T-cell (primary cell): ENCODE data around the gene ZCCHC14. TPM values are rescaled to one million over a fixed set of nuclear protein-coding genes. Genes with fewer than 3 reads are reported as not detected.

ENCODE experiments used
- ATAC-seq, 4 experiments: fragments of 200-7000 bp in 3 of 4; fragments of 150-1000 bp in 1 of 4; cut with Tn5 transposase; replicated peaks in 1 of 4; 1 replicate in 3 of 4; 2 replicates in 1 of 4; pipeline ENCODE4 v1.10.0; 2021; ENCODE audit warnings: moderate library complexity in 3 of 4, mild to moderate bottlenecking in 2 of 4, moderate number of reproducible peaks in 1 of 4
- CTCF ChIA-PET, 2 donors: fragments of 300-600 bp; sonication (Branson Sonifier 250); formaldehyde crosslinking; loops; one replicate each; lab custom pipeline; 2022; ENCODE audit warnings: antibody characterized with exemption in 2 of 2; lab: Charles Lee
- POLR2A ChIA-PET, 2 donors: fragments of 300-600 bp; sonication (Branson Sonifier 250); formaldehyde crosslinking; loops; one replicate each; lab custom pipeline; 2022; ENCODE audit warnings: antibody characterized with exemption in 2 of 2; lab: Charles Lee
- DNase-seq, 35 experiments: peaks; one replicate each; pipeline versions ENCODE4 v3.0.0 to v3.0.0-alpha.2; 2013 to 2023
- H3K27ac ChIP-seq: one replicate; pipeline ENCODE4 v1.5.1; 2013; ENCODE audit warnings: low read length
- H3K27me3 ChIP-seq, 2 experiments: replicated peaks in 1 of 2; 1 replicate in 1 of 2; 2 replicates in 1 of 2; pipeline versions ENCODE4 v1.6.1 to v1.7.0; 2013; ENCODE audit warnings: low read length in 1 of 2, mixed read lengths in 1 of 2; ENCODE audit not compliant: control insufficient read depth in 2 of 2, insufficient read depth in 2 of 2; ENCODE audit errors: extremely low read depth in 1 of 2
- H3K36me3 ChIP-seq, 2 donors: 1 replicate in 1 of 2; 2 replicates in 1 of 2; pipeline versions ENCODE4 v1.6.1 to v1.7.0; 2013; ENCODE audit warnings: low read length in 1 of 2; ENCODE audit not compliant: control insufficient read depth in 2 of 2, insufficient read depth in 1 of 2; ENCODE audit errors: extremely low read depth in 1 of 2
- H3K4me1 ChIP-seq, 2 experiments: 1 replicate in 1 of 2; 2 replicates in 1 of 2; pipeline versions ENCODE4 v1.6.1 to v1.7.0; 2013; ENCODE audit warnings: low read length in 2 of 2, mixed read lengths in 1 of 2; ENCODE audit not compliant: insufficient read depth in 2 of 2, control insufficient read depth in 1 of 2; ENCODE audit errors: extremely low read depth in 1 of 2
- H3K4me3 ChIP-seq, 2 donors: 1 replicate in 1 of 2; 2 replicates in 1 of 2; pipeline versions ENCODE4 v1.5.1 to v1.7.0; 2013; ENCODE audit warnings: mild to moderate bottlenecking in 2 of 2, low read length in 1 of 2, moderate library complexity in 1 of 2; ENCODE audit not compliant: control insufficient read depth in 1 of 2; ENCODE audit errors: extremely low read depth in 1 of 2
- H3K9me3 ChIP-seq: 2 replicates; pipeline ENCODE4 v1.7.0; 2013
- H3K27ac Mint-ChIP-seq, 2 donors: one replicate each; pipeline ENCODE4 v1.8.0; 2020 to 2021; ENCODE audit warnings: mild to moderate bottlenecking in 2 of 2, mixed read lengths in 2 of 2
- H3K27me3 Mint-ChIP-seq, 2 donors: one replicate each; pipeline ENCODE4 v1.8.0; 2021 to 2022; ENCODE audit warnings: mixed read lengths in 2 of 2
- H3K36me3 Mint-ChIP-seq: one replicate; pipeline ENCODE4 v1.8.0; 2021; ENCODE audit warnings: mixed read lengths
- H3K4me1 Mint-ChIP-seq, 3 donors: one replicate each; pipeline ENCODE4 v1.8.0; 2020 to 2022; ENCODE audit warnings: mixed read lengths in 3 of 3, mild to moderate bottlenecking in 1 of 3
- H3K4me3 Mint-ChIP-seq, 3 donors: one replicate each; pipeline ENCODE4 v1.8.0; 2020 to 2022; ENCODE audit warnings: mild to moderate bottlenecking in 3 of 3, mixed read lengths in 3 of 3, moderate library complexity in 3 of 3
- H3K9me3 Mint-ChIP-seq, 3 donors: one replicate each; pipeline ENCODE4 v1.8.0; 2020 to 2022; ENCODE audit warnings: mixed read lengths in 3 of 3
- WGBS: methylation state at CpG from one replicate; pipeline ENCODE4 v1.1.5; 2013; ENCODE audit warnings: missing lambda C conversion rate; ENCODE audit not compliant: insufficient coverage; 5-methylcytosine and 5-hydroxymethylcytosine counted together
- total RNA-seq, 35 experiments: library from RNA in 6 of 35; stranded (reverse) in 6 of 35; fragments of 120-200 nt in 1 of 35; gene quantifications; one replicate each; pipeline versions ENCODE4 v1.2.1 to v1.2.4 and lab custom pipeline; 2013 to 2026

Gene ZCCHC14
- total RNA-seq, 5 donors from 2014 or later (not counting 1 experiment from before 2014, with no cell fraction given), result 23.7 to 32.6 (median 27.3) TPM

GRCh38 chr16:87361916-87362619 lies 130.8 kb downstream of the ZCCHC14 start:
- H3K4me1 Mint-ChIP-seq, result peaks cover 19 to 28% (median 22%) of the 10 kb centered on the region in 3 donors
- Histone ChIP-seq H3K9me3 (no peaks in the 10 kb centered on the region), H3K4me1 (peaks cover 0 to 6% of the 10 kb centered on the region in 2 experiments), H3K36me3 (peaks cover 3 to 51% of the 10 kb centered on the region in 2 donors), H3K27me3 (no peaks in the 10 kb centered on the region), H3K27ac (no peak overlapping the region), H3K4me3 (no peak overlapping the region)
- H3K36me3 Mint-ChIP-seq, result peaks cover 40% of the 10 kb centered on the region
- no peaks in the 10 kb centered on the region for H3K9me3 Mint-ChIP-seq
- DNase-seq (no peak), ATAC-seq (no peak)
- H3K27ac Mint-ChIP-seq, result no peak overlapping the region
- CTCF ChIA-PET, result no interaction called here
- WGBS, result 100% methylated on average over 1 of the region's 8 CpGs
- POLR2A ChIA-PET, result no interaction called here
- H3K27me3 Mint-ChIP-seq, result no peaks in the 10 kb centered on the region
- no peak overlapping the region for H3K4me3 Mint-ChIP-seq

- Mint-ChIP-seq H3K36me3 (peaks cover 38% of the 10 kb centered on the region), H3K27ac (no peak overlapping the region), H3K27me3 (no peaks in the 10 kb centered on the region), H3K4me3 (no peak overlapping the region), H3K4me1 (peaks cover 14 to 23% (median 16%) of the 10 kb centered on the region in 3 donors), H3K9me3 (no peaks in the 10 kb centered on the region)
- ChIA-PET POLR2A (interaction anchor here in 1 of 2 donors (0.6 kb wide), 1 partner anchor 1850 kb away, joined by 4 read pairs; no protein-coding TSS in a partner anchor), CTCF (interaction anchor here in 1 of 2 donors (1.1 kb wide), 1 partner anchor 21 kb away, joined by 3 read pairs; no protein-coding TSS in a partner anchor)
- WGBS, result 100% methylated on average over 15 of the region's 16 CpGs
- no peak overlapping the region for H3K27ac ChIP-seq
- H3K4me3 ChIP-seq, result no peak overlapping the region
- no peaks in the 10 kb centered on the region for H3K27me3 ChIP-seq
- H3K36me3 ChIP-seq, result peaks cover 11 to 60% of the 10 kb centered on the region in 2 donors
- H3K4me1 ChIP-seq, result peaks cover 0 to 6% of the 10 kb centered on the region in 2 experiments
- H3K9me3 ChIP-seq, result no peaks in the 10 kb centered on the region
- DNase-seq (no peak), ATAC-seq (no peak)
Measured at GRCh38 chr16:87360862-87361610, 131.8 kb downstream of the ZCCHC14 start.

DNA sequence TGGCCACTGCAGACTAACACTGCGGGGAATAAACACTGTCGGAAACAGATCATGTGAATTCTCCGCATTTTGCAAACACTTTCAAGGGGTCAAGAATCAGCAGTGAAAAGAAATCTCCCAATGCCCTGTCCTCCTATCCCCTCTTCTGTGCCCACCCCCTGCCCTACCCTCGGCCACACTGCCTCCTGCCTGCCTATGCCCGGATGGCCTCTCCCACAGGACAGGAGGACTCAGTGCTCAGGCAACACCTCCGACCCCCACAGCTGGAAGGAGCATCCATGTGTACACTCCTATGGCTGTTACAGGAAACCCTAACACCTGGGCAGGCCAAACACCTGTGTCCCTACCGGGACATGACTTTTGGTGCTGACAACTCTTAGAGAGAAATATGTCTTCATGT lies 133.7 kb downstream of the ZCCHC14 start:
- H3K27me3 Mint-ChIP-seq, result no peaks in the 10 kb centered on the region
- CTCF ChIA-PET, result no interaction called here

DNA sequence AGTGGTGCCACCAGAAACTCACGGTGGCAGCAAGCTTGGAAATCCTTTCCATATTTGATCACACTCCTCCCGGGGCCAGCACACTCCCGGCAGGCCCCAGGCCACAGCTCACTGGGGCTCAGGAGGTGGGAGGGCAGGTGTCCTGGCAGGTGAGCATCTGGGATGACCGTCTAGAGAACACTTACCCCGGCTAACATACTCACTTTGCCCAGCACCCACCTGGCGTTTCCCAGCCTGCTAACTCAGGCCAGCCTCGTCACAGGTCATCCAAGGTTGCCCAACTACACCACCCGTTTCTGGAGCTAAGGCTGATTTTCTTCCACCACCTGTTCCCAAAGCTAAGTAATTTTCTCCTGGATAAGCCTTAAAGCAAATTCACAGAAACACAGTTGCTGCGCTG lies 134.1 kb downstream of the ZCCHC14 start:
- Histone ChIP-seq H3K4me3 (no peak overlapping the region), H3K27me3 (no peaks in the 10 kb centered on the region), H3K9me3 (no peaks in the 10 kb centered on the region), H3K27ac (no peak overlapping the region), H3K36me3 (peaks cover 14 to 64% of the 10 kb centered on the region in 2 donors), H3K4me1 (peaks cover 0 to 3% of the 10 kb centered on the region in 2 experiments)
- CTCF ChIA-PET, result interaction anchor here in 1 of 2 donors (0.5 to 0.6 kb wide), 2 partner anchors 87 to 541 kb away, joined by 4 to 5 read pairs; no protein-coding TSS in a partner anchor
- H3K27me3 Mint-ChIP-seq, result no peaks in the 10 kb centered on the region
- H3K9me3 Mint-ChIP-seq, result no peaks in the 10 kb centered on the region
- peaks cover 35% of the 10 kb centered on the region for H3K36me3 Mint-ChIP-seq
- H3K4me1 Mint-ChIP-seq, result peaks cover 0 to 7% (median 4%) of the 10 kb centered on the region in 3 donors
- 97% methylated on average over 6 of the region's 9 CpGs for WGBS
- DNase-seq (no peak), ATAC-seq (no peak)
- no peak overlapping the region for H3K4me3 Mint-ChIP-seq
- POLR2A ChIA-PET, result no interaction called here
- no peak overlapping the region for H3K27ac Mint-ChIP-seq

More for the DNA sequence above, 133.7 kb downstream of the ZCCHC14 start:
- ATAC-seq (no peak), DNase-seq (no peak)
- Histone ChIP-seq H3K4me3 (no peak overlapping the region), H3K4me1 (peaks cover 0 to 3% of the 10 kb centered on the region in 2 experiments), H3K9me3 (no peaks in the 10 kb centered on the region), H3K27me3 (no peaks in the 10 kb centered on the region), H3K36me3 (peaks cover 14 to 60% of the 10 kb centered on the region in 2 donors), H3K27ac (no peak overlapping the region)
- Mint-ChIP-seq H3K9me3 (no peaks in the 10 kb centered on the region), H3K4me1 (peaks cover 0 to 11% (median 4%) of the 10 kb centered on the region in 3 donors), H3K27ac (no peak overlapping the region), H3K36me3 (peaks cover 36% of the 10 kb centered on the region), H3K4me3 (no peak overlapping the region)
- 94% methylated on average over 6 of the region's 7 CpGs for WGBS
- POLR2A ChIA-PET, result no interaction called here

- H3K27me3 Mint-ChIP-seq, result no peaks in the 10 kb centered on the region
- Histone ChIP-seq H3K4me3 (no peak overlapping the region), H3K9me3 (no peaks in the 10 kb centered on the region), H3K4me1 (peaks cover 0 to 3% of the 10 kb centered on the region in 2 experiments), H3K27ac (no peak overlapping the region), H3K36me3 (peaks cover 15 to 64% of the 10 kb centered on the region in 2 donors), H3K27me3 (no peaks in the 10 kb centered on the region)
- H3K4me1 Mint-ChIP-seq, result peaks cover 0 to 3% (median 3%) of the 10 kb centered on the region in 3 donors
- ChIA-PET CTCF (interaction anchor here in 1 of 2 donors (0.5 to 0.6 kb wide), 2 partner anchors 87 to 542 kb away, joined by 4 to 5 read pairs; no protein-coding TSS in a partner anchor), POLR2A (no interaction called here)
- no peak overlapping the region for H3K4me3 Mint-ChIP-seq
- H3K9me3 Mint-ChIP-seq, result no peaks in the 10 kb centered on the region
- ATAC-seq (no peak), DNase-seq (no peak)
- peaks cover 31% of the 10 kb centered on the region for H3K36me3 Mint-ChIP-seq
- H3K27ac Mint-ChIP-seq, result no peak overlapping the region
- WGBS, result 97% methylated on average over 17 of the region's 17 CpGs
Measured at GRCh38 chr16:87358250-87358649, 134.6 kb downstream of the ZCCHC14 start.

- H3K4me1 Mint-ChIP-seq, result peaks cover 3 to 4% (median 3%) of the 10 kb centered on the region in 3 donors
- H3K9me3 ChIP-seq, result no peaks in the 10 kb centered on the region
- no peaks in the 10 kb centered on the region for H3K27me3 Mint-ChIP-seq
- 97% methylated on average over 5 of the region's 8 CpGs for WGBS
- ATAC-seq, result no peak
- H3K27me3 ChIP-seq, result no peaks in the 10 kb centered on the region
- peaks cover 16 to 53% of the 10 kb centered on the region in 2 donors for H3K36me3 ChIP-seq
- no peak overlapping the region for H3K27ac ChIP-seq
- peaks cover 31% of the 10 kb centered on the region for H3K36me3 Mint-ChIP-seq
- no peak overlapping the region for H3K4me3 Mint-ChIP-seq
- no peak overlapping the region for H3K4me3 ChIP-seq
- peaks cover 0 to 3% of the 10 kb centered on the region in 2 experiments for H3K4me1 ChIP-seq
- no peak for DNase-seq
- ChIA-PET POLR2A (no interaction called here), CTCF (no interaction called here)
- H3K27ac Mint-ChIP-seq, result no peak overlapping the region
- no peaks in the 10 kb centered on the region for H3K9me3 Mint-ChIP-seq
Measured at GRCh38 chr16:87356491-87356853, 136.4 kb downstream of the ZCCHC14 start.
